GM12891 (cell line): Measurements from ENCODE around the gene LIMA1.

ENCODE experiments used
- POLR2A ChIP-seq: IDR thresholded peaks from 2 replicates; pipeline ENCODE4 v1.6.1; 2011; ENCODE audit warnings: low read depth, low read length, control low read depth
- POLR2AphosphoS5 ChIP-seq: IDR thresholded peaks from 2 replicates; pipeline ENCODE4 v1.6.1; 2011; ENCODE audit warnings: low read depth, low read length, control low read depth

DNA sequence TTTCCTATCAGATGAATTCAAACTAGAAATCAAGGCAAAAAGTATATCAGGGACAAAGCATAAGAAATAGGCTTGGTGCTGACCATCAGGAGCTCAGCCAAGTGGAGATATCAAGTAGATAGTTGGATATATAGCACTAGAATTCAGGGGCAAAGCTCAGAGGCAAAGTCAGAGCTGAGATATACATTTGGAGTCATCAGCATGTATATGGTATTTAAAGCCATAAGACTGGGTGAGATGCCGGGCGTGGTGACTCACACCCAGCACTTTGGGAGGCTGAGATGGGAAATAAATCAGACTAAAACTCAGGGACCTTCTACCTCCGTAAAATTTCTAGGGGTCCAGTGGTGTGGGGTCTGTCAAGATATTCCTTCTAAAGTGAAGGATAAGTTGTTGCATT lies 38.9 kb upstream of the LIMA1 start:
- TF ChIP-seq POLR2A (no peak), POLR2AphosphoS5 (no peak)
